ACHN (cell line): ENCODE results near the gene GRM7.
A peak's percentile ranks its signal among the peaks of the same experiment; 100 is the strongest.

Source experiments
- DNase-seq: peaks from one replicate; pipeline ENCODE4 v3.0.0-alpha.2; 2015
- in situ Hi-C: cut with HindIII; loops from 2 replicates; pipeline ENCODE4 v1.10.0; 2017; ENCODE audit warnings: low sequenced_read_pairs, low pct_ligation_motif_present, low pct_unique_long_range_greater_than_20kb

GRM7 gene

DNA sequence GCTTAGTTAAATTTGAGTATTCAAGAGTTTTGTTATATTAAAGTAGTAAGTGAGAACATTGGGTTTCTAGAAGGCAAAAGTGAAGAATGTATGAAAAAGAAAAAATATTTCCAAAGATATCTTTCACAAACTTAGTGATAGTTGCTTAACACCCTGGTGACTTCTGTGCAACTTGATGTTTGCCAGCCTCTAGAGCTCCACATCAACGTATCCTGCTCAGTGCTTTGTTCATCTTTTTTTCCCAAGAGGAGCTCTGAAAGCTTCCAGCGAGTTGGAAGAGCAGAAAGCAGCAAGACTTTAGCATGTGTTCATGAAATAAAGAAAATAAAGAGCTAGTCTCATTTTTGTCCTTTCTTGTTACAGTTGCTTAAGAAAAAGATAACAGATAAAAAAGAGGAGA lies 225.5 kb downstream of the GRM7 start:
- in situ Hi-C loops = no loop called here

DNA sequence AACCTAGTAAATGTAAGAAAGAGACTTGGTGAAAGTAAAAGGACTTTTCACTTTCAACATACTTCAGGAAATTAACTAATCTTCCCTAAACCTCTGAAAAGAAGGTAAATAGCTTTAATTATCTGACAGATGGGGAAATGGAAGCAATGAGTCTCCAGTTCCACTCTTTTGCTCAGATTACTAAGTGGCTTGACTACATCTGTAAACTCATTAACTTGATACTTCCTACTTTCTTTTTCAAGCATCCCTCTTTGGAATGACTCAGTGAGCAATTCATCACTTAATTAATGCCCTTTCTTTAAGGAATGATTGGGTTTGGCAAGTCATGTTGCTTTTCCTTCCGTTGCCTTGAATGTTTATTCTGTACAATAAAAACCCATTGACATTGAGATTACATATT lies 234.2 kb downstream of the GRM7 start:
- DNase-seq = no peak
- in situ Hi-C loops = no loop called here

More for the DNA sequence above, 225.5 kb downstream of the GRM7 start:
- no peak for DNase-seq

DNA sequence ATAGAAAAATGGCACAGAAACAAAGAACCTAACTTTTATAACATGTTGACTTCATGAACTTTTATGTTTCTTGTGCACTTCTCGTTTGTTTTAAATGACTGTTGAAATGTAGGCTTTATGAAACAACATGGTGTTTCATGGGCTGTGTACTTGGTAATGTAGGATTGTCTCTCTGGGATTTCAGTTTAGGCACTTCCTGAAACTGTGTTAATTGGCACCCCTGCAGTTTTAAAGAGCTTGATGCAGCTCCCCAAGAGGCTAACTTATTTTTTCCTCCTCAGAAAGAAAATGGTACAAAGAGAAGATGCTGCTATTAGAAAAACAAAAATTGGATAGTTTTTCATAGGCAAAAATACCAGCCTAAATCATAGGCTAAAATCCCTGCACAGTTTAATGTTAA lies 239.2 kb downstream of the GRM7 start:
- in situ Hi-C loops = no loop called here

DNA sequence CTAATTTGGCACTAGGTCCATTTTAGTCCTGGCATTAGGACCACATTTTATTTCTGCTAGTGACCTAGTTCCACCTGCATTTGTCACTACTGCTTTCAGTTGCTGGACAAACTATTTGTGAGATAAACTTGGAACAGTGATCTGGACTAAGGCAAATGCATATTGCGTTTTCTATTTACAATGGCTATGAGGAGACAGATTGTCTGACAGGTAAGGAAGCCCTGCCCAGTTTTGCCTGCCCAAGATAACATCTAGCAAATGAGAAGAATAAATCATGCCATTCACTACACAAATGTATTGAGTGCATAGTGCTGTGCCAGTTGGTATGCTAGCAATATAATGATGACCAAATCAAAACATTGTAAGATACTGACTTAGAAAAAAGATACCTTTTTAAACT lies 245.7 kb downstream of the GRM7 start:
- no peak for DNase-seq
- in situ Hi-C loops = no loop called here

More for the DNA sequence above, 239.2 kb downstream of the GRM7 start:
- no peak for DNase-seq

DNA sequence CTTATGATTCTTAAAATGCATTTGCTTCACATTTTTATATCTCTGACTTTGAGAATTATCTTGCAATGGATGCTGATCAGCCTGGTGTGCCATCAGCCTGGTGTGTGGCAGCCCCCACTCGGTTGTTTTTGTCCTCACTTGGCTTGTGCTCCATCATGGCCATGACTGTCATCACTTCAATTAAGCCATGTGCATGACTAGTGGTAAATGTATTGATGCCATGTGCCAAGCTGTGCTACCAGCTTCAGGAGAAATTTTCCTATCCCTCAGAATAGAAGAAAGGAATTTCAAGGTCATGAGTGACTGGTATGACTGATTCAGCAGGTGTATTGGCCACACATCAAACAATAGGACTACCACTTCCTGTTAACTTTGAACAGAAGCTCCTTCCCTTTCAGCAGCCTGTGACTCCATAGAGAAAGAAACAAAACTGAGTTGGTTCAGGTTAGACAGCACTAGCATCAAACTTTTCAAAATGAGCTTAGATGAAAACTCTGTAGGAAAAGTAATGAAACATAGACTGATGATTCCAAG lies 251.7 kb downstream of the GRM7 start:
- no peak for DNase-seq
- in situ Hi-C loops = no loop called here

DNA sequence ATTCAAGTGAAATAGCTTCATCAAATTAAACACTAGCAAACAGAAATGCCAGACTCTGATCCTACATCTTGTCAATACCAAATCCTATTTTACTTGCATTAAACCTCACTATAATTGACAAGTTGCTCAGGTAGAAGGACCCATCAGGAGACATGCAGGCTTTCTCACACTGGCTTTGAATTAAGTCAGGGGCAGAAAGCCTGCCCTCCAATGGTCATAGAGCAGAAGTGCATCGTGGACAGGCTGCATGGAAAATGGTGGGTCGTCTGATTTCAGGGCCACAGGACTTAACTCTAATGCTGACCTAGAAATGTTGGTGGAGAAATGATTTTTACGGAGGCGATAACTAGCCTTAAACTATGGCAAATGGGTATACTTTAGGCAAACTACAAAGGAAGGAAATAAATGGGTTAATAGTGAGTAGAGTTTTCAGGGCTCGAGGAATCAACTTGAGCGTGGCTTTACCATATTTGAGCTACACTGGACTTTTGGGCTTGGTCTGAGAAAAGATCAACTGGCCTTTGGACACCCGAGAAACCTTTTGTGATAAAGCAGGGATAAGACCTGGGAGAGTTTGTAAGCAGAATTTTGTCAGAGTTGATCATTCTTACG lies 283.9 kb downstream of the GRM7 start:
- in situ Hi-C loops = no loop called here
- DNase-seq = peak; percentile 45

DNA sequence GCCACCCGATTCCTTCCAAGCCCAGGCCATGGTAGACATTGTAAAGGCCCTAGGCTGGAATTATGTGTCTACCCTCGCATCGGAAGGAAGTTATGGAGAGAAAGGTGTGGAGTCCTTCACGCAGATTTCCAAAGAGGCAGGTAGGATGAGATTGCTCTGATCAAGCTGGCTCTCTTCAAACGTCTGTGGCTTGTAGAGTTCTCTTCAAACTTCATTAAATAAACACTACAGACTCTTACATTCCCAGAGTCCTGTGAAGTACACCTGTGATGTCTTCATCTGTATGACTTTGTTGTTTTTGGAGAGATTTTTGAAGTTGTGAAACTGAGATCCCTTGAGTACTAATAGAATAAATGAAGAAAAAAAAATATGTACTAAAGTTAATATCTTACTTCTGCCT lies 285.6 kb downstream of the GRM7 start:
- no peak for DNase-seq
- in situ Hi-C loops = no loop called here

DNA sequence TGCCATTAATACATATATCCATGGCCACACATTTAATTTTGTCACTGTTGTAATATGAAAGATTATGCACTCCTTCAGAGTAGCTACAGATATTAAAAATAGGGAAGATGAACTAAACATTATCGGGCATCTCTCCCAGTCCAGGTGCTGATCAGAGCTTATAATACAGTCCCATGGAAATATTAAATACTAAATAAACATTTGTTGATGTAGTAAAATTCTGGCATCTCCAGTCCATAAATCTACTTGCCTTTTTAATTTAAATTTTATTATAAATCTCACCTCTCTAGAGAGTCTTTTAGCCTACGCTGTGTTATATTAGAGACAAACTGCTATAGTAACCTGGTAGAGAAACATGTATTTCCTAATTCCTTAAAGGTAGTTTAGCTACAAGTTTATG lies 297.6 kb downstream of the GRM7 start:
- in situ Hi-C loops = no loop called here
- DNase-seq = no peak

DNA sequence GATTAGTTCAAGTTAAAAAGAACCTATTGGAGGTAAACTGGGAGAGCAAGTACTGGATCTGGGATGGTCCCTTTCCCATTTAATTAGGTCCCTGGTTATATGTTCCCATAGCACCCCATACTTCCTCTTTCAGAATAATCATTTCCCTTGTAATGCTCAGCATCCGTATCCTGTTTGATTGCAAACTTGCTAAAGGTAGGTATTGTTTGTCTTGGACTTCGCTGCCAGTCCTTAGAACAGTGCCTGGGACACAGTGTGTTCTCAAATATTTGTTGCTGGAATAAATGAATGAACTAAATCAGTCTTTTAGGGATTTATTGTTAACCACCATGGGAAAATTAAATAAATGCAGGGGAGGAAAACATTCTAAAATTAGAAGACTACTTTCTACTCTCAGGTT lies 299.8 kb downstream of the GRM7 start:
- DNase-seq = no peak
- in situ Hi-C loops = no loop called here

DNA sequence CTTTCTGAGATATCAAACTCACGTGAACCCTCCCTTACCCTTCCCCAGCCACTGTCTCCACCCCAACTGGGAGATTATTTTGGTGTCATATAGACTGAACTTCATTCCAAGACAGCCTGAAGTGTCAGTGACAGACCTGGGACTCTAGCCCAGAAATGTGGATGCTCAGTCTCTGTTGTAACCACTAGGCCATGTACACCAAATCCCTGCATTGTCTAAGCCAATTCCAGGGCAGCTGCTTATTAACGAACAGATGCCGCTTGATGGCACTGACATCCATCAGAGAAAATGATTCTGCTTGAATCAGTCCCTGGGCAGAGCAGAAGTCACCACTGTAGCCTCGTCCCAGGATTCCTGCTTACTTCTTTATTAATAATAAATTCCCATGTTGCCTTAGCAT lies 305.5 kb downstream of the GRM7 start:
- in situ Hi-C loops = no loop called here
- no peak for DNase-seq

DNA sequence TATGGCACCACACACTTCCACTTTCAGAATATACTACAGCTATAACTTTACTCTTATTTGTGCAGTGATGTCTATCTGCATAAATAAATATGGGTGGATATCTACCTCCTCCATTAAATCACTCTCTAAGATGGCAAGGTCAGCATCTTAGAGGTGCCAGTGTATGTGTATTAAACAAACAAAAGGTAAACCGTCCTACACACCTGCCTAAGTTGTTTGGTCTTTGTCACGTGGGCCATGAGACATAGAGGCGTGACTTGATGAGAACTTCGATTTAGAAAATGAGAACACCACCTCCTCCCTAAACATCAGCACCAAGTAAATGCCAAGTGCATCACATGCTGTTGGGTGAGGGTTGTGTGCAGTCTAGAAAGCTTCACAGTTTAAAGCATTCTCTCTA lies 310.6 kb downstream of the GRM7 start:
- in situ Hi-C loops = no loop called here
- DNase-seq = no peak

DNA sequence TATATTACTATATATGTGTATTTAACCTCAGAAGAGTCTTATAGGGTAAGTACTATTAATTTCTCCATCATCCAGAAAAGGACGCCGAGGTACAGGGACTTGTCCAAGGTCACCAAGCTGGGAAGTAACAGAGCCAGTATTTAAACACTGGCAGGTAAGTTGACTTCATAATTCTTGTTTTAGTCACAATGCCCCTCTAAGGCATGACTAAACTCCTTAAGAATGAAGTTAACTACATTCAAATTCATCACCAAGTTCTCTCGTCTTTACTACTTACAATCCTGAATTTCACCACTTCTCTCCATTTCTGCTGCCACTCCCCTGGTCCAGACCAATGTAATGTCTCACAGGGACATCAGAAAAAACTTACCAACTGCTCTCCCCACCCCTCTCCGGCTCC lies 312.1 kb downstream of the GRM7 start:
- no peak for DNase-seq
- in situ Hi-C loops = no loop called here

DNA sequence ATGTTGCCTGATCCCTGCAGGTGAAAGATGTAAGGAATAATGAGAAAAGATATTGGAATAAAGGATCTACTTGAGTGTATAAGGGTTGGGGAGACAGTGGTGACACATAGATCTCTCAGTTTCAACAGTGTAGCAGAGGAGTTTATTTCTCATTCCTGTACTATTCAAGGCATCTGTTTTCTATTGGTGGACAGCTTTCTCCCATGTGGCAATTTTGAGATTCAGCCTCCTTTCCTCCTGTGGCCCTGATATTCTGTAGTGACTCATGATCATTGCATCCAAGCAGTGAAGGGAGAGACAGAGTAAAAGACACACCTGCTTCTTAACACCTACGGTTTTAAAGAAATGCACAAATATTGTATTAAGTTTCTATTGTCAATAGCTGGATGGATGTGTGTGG lies 327.6 kb downstream of the GRM7 start:
- in situ Hi-C loops = no loop called here
- DNase-seq = peak; percentile 86

DNA sequence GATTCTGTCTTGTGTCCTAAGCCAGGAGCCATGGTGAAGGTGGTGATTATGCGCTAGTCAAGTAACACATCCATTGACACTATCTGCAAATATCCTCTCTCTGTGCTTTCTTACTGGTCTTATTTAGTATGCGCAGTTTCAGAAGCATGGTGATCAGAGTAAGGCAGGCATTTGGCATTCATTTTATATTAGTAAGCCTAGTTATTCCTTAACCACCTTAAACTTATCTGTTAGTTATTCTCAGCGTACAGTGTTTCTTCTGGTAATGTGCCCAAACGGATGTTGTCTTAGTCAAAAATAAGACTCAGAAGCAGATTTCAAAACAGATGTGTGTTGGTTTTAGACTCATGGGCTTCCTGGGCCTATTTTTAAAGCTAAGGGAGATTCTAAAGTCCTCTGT lies 329.2 kb downstream of the GRM7 start:
- in situ Hi-C loops = no loop called here

DNA sequence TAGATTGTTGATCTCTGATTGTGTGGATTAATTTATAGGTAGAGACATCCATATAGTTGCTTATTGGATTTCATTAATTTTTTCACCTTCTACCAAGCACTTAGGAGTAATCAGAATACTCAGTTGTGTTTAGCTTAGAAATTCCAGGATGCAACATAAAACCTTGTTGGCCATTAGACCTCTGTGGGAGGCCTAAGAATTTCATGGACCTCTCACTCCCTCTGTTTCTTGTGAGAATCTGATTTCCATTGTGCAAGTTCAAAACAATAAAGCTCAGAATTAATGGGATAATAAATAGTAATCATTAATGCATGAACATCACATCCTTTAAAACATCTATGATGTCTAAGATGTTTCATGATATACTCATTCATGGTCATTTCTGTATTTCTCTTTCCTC lies 332.4 kb downstream of the GRM7 start:
- DNase-seq = no peak
- in situ Hi-C loops = no loop called here

More for the DNA sequence above, 329.2 kb downstream of the GRM7 start:
- DNase-seq = peak; percentile 88

DNA sequence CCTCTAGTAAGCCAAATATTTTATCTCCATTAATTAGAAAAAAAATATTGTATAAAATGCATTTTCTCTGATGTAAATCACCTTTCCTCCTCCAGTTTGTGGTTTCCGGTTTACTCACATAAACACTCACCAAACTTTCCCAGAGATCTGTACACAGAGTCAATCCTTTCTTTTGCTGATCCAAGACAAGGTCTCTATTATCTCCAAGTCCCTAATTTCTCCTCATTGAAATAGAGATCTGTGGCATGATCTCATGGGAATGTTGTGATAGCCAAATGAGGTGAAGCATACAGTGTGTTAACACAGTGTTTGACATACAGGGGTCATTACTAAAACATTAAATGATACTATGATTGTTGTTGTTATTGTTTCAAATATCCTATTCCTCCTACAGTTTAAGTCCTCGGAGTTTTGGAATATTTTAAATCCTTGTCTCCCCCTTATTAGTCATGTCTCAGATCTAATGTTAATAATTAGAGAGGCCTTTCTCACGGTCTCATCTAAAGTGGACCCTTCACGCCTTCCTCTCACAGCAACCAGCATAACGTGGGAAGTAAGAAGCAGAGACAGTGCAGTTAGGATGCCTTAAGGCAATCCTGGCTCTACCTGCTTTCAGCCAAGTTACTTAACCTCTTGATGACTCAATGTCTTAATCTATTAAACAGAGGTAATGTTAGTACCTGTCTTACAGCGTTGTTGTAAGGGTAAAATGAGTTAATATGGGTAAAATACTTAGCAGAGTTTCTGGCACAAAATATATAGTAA lies 333.3 kb downstream of the GRM7 start:
- DNase-seq = no peak
- in situ Hi-C loops = no loop called here

DNA sequence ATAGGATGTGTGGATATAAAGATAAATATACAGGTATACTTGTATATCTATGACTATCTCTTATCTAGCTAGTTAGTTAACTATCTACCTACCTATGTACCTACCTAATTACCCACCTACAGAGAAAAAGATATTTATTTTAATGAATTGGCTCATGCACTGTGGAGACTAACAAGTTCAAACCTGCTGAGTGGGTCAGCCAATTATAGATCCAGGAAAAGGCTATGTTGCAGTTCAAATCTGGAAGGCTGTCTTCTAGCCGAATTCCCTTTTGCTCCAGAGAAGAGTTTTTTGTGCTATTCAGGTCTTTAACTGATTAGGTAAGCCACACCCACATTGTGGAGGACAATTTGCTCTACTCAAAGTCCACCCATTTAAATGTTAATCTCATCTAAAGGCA lies 335.0 kb downstream of the GRM7 start:
- in situ Hi-C loops = no loop called here
- no peak for DNase-seq

DNA sequence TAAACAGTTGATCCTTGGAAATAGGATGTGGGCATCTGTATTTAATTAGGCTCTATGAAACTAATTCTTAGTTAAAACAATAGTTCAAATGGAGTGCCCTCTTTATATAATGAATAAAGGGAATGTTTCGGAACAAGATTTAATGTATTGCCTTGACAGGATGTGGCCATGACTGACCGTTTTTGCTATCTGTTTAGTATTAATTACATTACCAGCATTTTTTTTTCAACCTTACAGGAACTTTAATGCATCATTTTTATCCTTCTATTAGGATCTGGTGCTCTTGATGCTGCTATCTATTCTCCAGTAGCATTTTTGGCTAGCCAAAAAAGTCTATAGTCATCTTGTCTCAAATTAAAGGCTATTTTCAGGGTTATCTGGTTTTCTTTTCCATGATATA lies 340.9 kb downstream of the GRM7 start:
- DNase-seq = no peak
- in situ Hi-C loops = no loop called here

DNA sequence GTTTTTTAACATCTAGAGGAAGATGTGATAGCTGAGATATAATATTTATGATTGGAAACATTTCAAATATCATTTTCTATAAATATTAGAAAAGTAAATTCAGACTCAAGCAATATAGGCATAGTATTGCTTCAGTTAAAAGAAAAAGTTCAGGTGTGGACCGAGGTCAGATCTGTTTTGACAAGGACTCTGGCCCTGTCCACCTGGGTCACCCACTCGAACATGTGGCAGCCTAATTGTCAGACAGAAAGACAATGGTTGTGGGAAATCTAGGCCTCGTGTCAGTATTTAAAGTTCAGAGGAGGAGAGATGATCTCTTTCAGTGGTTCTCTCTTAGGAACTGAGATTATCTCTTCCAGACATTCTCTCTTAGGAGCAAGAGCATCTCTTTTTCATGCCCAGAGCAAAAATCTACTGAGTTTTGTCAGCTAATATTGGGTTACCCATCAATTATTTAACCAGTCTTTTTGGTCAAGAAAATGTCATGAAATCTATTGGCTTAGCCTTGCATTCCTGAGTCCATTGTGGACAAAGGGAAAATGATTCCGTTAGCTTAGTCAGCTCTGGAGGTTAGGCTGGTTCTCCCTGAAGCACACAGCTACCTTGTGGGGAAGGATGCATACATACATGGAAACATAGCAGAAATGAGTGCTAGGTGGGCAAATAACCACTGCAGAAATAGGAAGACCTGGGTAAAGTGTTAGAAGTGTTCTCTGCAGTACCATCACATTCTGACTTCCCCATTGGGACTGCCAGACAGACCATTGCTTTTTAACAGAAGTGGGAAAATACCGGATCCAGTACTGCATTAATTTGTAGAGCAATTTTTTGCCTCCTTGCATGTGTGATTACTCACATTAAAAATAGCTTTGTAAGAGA lies 343.3 kb downstream of the GRM7 start:
- DNase-seq = peak; percentile 44
- in situ Hi-C loops = no loop called here
